ENCODE data around the gene ATP8B4. TPM values are rescaled to one million over a fixed set of nuclear protein-coding genes. Genes with fewer than 3 reads are reported as not detected.

ATP8B4 gene
- total and polyA plus RNA-seq, 2 donors from 2014 or later, result 2.1 to 12.5 TPM

DNA sequence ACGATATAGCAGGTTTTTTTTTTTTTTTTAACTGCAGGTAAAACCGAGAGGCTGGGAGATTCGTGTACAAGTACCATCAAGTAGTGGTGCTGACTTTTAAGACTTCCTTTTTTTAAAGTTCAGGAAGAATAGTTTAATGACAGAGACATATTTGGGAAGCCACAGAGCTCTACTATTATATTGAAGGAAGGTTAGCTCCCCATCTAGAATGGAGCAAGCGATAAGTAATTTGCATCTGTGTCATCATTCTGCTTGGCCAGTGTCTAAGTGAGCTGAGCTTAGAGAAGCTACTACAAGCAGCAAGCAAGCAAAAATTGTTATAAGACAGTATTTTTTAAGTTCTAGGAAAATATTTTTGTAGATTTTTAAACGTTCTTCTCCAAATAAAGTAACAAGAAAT is 203.2 kb downstream of the ATP8B4 start:
- H3K27ac ChIP-seq (ENCODE audit: low read depth in 2 of 2, low read length in 2 of 2), result no peak overlapping the region
- H3K27me3 ChIP-seq (ENCODE audit: control insufficient read depth, insufficient read depth, low read length), result no peaks in the 10 kb centered on the region
- no peaks in the 10 kb centered on the region for H3K4me1 ChIP-seq (ENCODE audit: control insufficient read depth in 2 of 3, insufficient read depth in 2 of 3, low read depth in 1 of 3, low read length in 3 of 3)
- TF ChIP-seq CTCF (IDR thresholded peaks at IDR 0.05; ENCODE audit: borderline replicate concordance, extremely low read depth, insufficient read depth), result no peak
- no peak overlapping the region for H3K9ac ChIP-seq (ENCODE audit: low read length in 3 of 3)
- FAIRE-seq (no peak), DNase-seq (no peak)
- intact Hi-C loops (cut with DNase I), result no loop called here
- H3K9me3 ChIP-seq (ENCODE audit: control insufficient read depth in 2 of 3, insufficient read depth in 1 of 3, low read length in 3 of 3), result no peaks in the 10 kb centered on the region
- H3K4me3 ChIP-seq (ENCODE audit: low read length in 3 of 3), result no peak overlapping the region
- H3K36me3 ChIP-seq (ENCODE audit: control insufficient read depth in 2 of 3, insufficient read depth in 3 of 3, low read length in 3 of 3), result no peaks in the 10 kb centered on the region

DNA sequence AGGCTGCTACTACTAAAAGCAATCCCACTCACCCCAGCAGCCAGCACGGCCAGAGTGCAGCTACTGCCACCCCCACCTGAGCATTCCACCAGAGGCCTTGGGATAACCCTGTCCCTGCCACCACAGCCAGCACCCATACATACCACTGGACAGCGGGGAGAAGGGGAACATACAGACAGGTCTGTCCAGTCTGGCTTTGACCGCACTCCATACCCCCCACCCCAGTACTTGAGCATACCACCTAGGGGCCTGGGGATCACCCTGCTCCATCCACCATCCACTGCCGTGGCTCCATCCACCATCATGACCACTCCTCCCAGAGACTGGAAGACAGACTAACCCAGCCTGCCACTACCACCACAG is 210.1 kb downstream of the ATP8B4 start:
- no peak for TF ChIP-seq CTCF (IDR thresholded peaks at IDR 0.05; ENCODE audit: borderline replicate concordance, extremely low read depth, insufficient read depth)
- no peaks in the 10 kb centered on the region for H3K4me1 ChIP-seq (ENCODE audit: control insufficient read depth in 2 of 3, insufficient read depth in 2 of 3, low read depth in 1 of 3, low read length in 3 of 3)
- no peak for FAIRE-seq
- H3K27me3 ChIP-seq (ENCODE audit: control insufficient read depth, insufficient read depth, low read length), result no peaks in the 10 kb centered on the region
- intact Hi-C loops (cut with DNase I), result no loop called here
- peaks cover 0 to 7% (median 0%) of the 10 kb centered on the region in 3 donors for H3K9me3 ChIP-seq (ENCODE audit: control insufficient read depth in 2 of 3, insufficient read depth in 1 of 3, low read length in 3 of 3)
- DNase-seq, result no peak
- no peaks in the 10 kb centered on the region for H3K36me3 ChIP-seq (ENCODE audit: control insufficient read depth in 2 of 3, insufficient read depth in 3 of 3, low read length in 3 of 3)
- H3K27ac ChIP-seq (ENCODE audit: low read depth in 2 of 2, low read length in 2 of 2), result no peak overlapping the region
- no peak overlapping the region for H3K4me3 ChIP-seq (ENCODE audit: low read length in 3 of 3)
- H3K9ac ChIP-seq (ENCODE audit: low read length in 3 of 3), result no peak overlapping the region

- TF ChIP-seq CTCF (IDR thresholded peaks at IDR 0.05; ENCODE audit: borderline replicate concordance, extremely low read depth, insufficient read depth), result no peak
- Histone ChIP-seq H3K4me1 (ENCODE audit: control insufficient read depth in 2 of 3, insufficient read depth in 2 of 3, low read depth in 1 of 3, low read length in 3 of 3) (peaks cover 0 to under 1% (median 0%) of the 10 kb centered on the region in 3 donors), H3K4me3 (ENCODE audit: low read length in 3 of 3) (no peak overlapping the region), H3K9ac (ENCODE audit: low read length in 3 of 3) (no peak overlapping the region), H3K36me3 (ENCODE audit: control insufficient read depth in 2 of 3, insufficient read depth in 3 of 3, low read length in 3 of 3) (no peaks in the 10 kb centered on the region), H3K9me3 (ENCODE audit: control insufficient read depth in 2 of 3, insufficient read depth in 1 of 3, low read length in 3 of 3) (peaks cover 0 to 7% (median 0%) of the 10 kb centered on the region in 3 donors), H3K27ac (ENCODE audit: low read depth in 2 of 2, low read length in 2 of 2) (no peak overlapping the region), H3K27me3 (ENCODE audit: control insufficient read depth, insufficient read depth, low read length) (no peaks in the 10 kb centered on the region)
- FAIRE-seq, result no peak
- DNase-seq, result no peak
- intact Hi-C loops (cut with DNase I), result no loop called here
These were observed 210.6 kb downstream of the ATP8B4 start for GRCh38 chr15:49908236-49908932.

- no peak overlapping the region for H3K9ac ChIP-seq (ENCODE audit: low read length in 3 of 3)
- no peak overlapping the region for H3K27ac ChIP-seq (ENCODE audit: low read depth in 2 of 2, low read length in 2 of 2)
- H3K4me1 ChIP-seq (ENCODE audit: control insufficient read depth in 2 of 3, insufficient read depth in 2 of 3, low read depth in 1 of 3, low read length in 3 of 3), result peaks cover 0 to 6% (median 2%) of the 10 kb centered on the region in 3 donors
- H3K36me3 ChIP-seq (ENCODE audit: control insufficient read depth in 2 of 3, insufficient read depth in 3 of 3, low read length in 3 of 3), result no peaks in the 10 kb centered on the region
- H3K27me3 ChIP-seq (ENCODE audit: control insufficient read depth, insufficient read depth, low read length), result no peaks in the 10 kb centered on the region
- intact Hi-C loops (cut with DNase I), result no loop called here
- TF ChIP-seq CTCF (IDR thresholded peaks at IDR 0.05; ENCODE audit: borderline replicate concordance, extremely low read depth, insufficient read depth), result no peak
- DNase-seq (no peak), FAIRE-seq (no peak)
- H3K4me3 ChIP-seq (ENCODE audit: low read length in 3 of 3), result no peak overlapping the region
- peaks cover 0 to 7% (median 0%) of the 10 kb centered on the region in 3 donors for H3K9me3 ChIP-seq (ENCODE audit: control insufficient read depth in 2 of 3, insufficient read depth in 1 of 3, low read length in 3 of 3)
These were observed 212.1 kb downstream of the ATP8B4 start for GRCh38 chr15:49906966-49907365.

All from kidney (tissue), 14 donors.